Activated T-cell treated with anti-CD3 and anti-CD28 coated beads for 48 hours (primary cell): ENCODE measurements around the gene KCNJ6.

Experiments used
- DNase-seq: peaks from one replicate; pipeline ENCODE4 v3.0.0-alpha.2; 2020; ENCODE audit warnings: low read depth

Gene KCNJ6

GRCh38 chr21:37565530-37566223 is 350.6 kb downstream of the KCNJ6 start:
- no peak for DNase-seq

- no peak for DNase-seq
These were observed 351.2 kb downstream of the KCNJ6 start for GRCh38 chr21:37564924-37565529.

DNA sequence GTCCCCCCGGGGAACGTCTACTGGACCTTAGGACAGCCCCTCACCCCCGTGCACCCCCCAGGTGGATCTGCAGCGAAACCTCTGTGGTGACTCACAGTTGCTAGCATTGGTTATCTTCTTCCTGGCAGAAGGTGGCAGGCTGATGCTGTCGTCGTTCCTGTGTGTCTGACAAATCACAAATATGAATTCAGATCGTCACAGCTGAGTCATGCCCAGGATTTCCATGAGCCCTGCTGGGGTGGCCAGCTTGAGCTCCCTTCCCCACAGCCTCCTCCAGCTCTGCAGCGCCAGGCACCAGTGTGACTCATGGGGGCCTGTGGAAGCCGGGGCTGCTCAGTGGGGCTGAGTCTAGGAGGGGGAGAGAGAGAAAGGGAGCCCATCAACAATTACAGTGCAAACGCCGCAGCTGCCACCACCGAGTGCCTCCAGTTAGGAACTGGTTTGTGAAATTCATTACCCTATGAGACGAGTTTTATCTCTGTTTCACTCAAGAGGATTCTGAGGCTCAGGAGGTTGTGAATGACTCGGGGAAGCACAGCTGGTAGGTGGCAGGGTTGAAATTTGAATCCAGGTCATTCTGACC is 351.8 kb downstream of the KCNJ6 start:
- DNase-seq, result peak; percentile 81

GRCh38 chr21:37563641-37564340 is 352.5 kb downstream of the KCNJ6 start:
- peak; percentile 89 for DNase-seq

- peak; percentile 1 for DNase-seq
These were observed 353.2 kb downstream of the KCNJ6 start for GRCh38 chr21:37562920-37563640.

- DNase-seq, result no peak
These were observed 354.0 kb downstream of the KCNJ6 start for GRCh38 chr21:37561941-37562919.

- no peak for DNase-seq
These were observed 354.8 kb downstream of the KCNJ6 start for GRCh38 chr21:37561506-37561905.

DNA sequence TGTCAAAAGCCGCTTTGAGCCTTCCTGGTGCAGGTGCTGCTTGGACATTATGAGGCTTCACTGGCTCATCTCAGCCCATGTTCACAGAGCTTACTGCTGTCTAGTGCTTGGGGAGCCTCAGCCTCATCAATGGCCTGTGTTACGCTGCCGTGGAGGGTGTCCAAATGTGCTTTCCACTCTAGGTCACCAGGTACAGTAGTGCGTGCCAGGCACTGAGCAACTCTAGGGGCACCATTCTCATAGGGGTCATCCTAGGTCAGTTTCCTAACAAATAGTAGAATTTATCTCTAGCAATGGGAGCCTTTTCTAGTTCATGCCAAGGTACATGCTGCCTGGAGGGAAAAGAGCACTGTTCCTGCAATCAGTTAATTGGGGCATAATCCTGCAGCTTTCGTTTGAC is 355.9 kb downstream of the KCNJ6 start:
- no peak for DNase-seq

DNA sequence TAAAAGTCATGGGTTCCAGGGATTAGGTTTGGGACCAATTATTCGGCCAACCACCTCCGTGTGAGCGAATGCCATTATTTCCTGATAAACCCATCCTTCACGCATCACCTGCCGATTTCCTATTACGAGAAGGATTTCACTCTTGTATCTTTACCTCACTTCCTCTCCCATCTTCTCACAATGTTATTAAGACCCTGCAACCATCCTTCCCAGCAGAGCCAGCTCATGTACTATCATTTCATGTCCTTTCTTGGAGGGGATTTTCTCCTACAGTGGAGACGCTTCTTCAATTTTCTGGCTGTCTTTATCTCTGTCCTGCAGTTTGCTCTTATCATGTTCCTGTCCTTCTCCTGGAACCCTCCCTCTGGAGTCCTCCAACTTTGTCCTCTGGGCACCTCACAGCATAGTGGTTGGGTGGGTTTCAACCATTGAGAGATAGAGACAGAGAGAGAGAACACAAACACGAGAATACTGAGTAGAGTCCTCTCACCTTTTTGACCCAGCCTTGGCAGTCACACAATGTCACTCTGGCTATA is 357.5 kb downstream of the KCNJ6 start:
- DNase-seq, result no peak
